Measurements from ENCODE around the gene CD99L2.

CD99L2 gene

DNA sequence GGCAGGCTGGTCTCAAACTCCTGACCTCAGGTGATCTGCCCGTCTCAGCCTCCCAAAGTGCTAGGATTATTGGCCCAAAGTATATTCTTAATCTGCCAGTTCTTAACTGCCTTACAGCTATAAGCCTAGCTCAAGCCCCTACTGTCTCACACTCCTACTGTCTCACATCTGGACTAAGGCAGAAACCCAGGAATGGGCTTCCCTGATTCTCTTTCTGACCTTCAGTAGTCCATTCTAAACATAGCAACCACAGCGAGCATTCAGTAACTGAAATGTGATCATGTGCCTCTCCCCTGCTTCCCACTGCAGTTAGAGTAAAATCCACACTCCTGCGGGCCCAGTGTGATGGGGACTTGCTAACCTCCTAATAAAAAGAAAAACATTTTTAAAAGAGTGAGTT lies 146.3 kb downstream of the CD99L2 start:
- TF ChIP-seq, protein P1, sequence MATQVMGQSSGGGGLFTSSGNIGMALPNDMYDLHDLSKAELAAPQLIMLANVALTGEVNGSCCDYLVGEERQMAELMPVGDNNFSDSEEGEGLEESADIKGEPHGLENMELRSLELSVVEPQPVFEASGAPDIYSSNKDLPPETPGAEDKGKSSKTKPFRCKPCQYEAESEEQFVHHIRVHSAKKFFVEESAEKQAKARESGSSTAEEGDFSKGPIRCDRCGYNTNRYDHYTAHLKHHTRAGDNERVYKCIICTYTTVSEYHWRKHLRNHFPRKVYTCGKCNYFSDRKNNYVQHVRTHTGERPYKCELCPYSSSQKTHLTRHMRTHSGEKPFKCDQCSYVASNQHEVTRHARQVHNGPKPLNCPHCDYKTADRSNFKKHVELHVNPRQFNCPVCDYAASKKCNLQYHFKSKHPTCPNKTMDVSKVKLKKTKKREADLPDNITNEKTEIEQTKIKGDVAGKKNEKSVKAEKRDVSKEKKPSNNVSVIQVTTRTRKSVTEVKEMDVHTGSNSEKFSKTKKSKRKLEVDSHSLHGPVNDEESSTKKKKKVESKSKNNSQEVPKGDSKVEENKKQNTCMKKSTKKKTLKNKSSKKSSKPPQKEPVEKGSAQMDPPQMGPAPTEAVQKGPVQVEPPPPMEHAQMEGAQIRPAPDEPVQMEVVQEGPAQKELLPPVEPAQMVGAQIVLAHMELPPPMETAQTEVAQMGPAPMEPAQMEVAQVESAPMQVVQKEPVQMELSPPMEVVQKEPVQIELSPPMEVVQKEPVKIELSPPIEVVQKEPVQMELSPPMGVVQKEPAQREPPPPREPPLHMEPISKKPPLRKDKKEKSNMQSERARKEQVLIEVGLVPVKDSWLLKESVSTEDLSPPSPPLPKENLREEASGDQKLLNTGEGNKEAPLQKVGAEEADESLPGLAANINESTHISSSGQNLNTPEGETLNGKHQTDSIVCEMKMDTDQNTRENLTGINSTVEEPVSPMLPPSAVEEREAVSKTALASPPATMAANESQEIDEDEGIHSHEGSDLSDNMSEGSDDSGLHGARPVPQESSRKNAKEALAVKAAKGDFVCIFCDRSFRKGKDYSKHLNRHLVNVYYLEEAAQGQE (IDR thresholded peaks at IDR 0.05; ENCODE audit: insufficient read depth in 1 of 2, low read depth in 2 of 2, low read length in 2 of 2) = no peak
- TF ChIP-seq POLR2AphosphoS5 (IDR thresholded peaks at IDR 0.05; ENCODE audit: low read depth, low read length) = no peak
- TF ChIP-seq FOXP2 (optimal IDR thresholded peaks at IDR 0.05; ENCODE audit: borderline replicate concordance, extremely low read depth, extremely low read length, insufficient read depth) = no peak
- TF ChIP-seq SIN3A (IDR thresholded peaks at IDR 0.05; ENCODE audit: borderline replicate concordance, insufficient read depth, low read length) = no peak
- TF ChIP-seq TAF1 (IDR thresholded peaks at IDR 0.05; ENCODE audit: borderline replicate concordance, insufficient read depth, low read length) = no peak

DNA sequence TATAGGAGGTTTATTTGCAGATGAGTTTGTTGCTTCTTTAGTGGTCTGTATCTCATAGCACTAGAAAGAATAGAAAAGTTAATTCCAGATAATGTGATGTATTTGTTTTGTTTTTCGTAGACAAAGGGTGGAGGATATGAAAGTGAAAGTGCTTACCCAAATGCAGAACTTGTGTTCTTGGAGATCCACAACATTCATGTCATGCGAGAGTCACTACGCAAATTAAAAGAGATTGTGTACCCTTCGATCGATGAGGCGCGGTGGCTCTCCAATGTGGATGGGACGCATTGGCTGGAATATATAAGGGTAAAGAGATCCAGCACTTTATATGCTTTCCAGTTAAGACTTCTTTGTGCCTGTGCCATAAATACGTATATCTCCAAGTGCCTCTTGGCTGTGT lies 162.0 kb downstream of the CD99L2 start:
- no peak for TF ChIP-seq SIN3A (IDR thresholded peaks at IDR 0.05; ENCODE audit: borderline replicate concordance, insufficient read depth, low read length)
- no peak for TF ChIP-seq POLR2AphosphoS5 (IDR thresholded peaks at IDR 0.05; ENCODE audit: low read depth, low read length)
- TF ChIP-seq, protein P1 (IDR thresholded peaks at IDR 0.05; ENCODE audit: insufficient read depth in 1 of 2, low read depth in 2 of 2, low read length in 2 of 2) = no peak
- TF ChIP-seq FOXP2 (optimal IDR thresholded peaks at IDR 0.05; ENCODE audit: borderline replicate concordance, extremely low read depth, extremely low read length, insufficient read depth) = no peak
- TF ChIP-seq TAF1 (IDR thresholded peaks at IDR 0.05; ENCODE audit: borderline replicate concordance, insufficient read depth, low read length) = no peak

GRCh38 chrX:150731795-150732194 lies 166.7 kb downstream of the CD99L2 start:
- no peak for TF ChIP-seq SIN3A (IDR thresholded peaks at IDR 0.05; ENCODE audit: borderline replicate concordance, insufficient read depth, low read length)
- TF ChIP-seq, protein P1 (IDR thresholded peaks at IDR 0.05; ENCODE audit: insufficient read depth in 1 of 2, low read depth in 2 of 2, low read length in 2 of 2) = no peak
- no peak for TF ChIP-seq FOXP2 (optimal IDR thresholded peaks at IDR 0.05; ENCODE audit: borderline replicate concordance, extremely low read depth, extremely low read length, insufficient read depth)
- TF ChIP-seq TAF1 (IDR thresholded peaks at IDR 0.05; ENCODE audit: borderline replicate concordance, insufficient read depth, low read length) = no peak
- TF ChIP-seq POLR2AphosphoS5 (IDR thresholded peaks at IDR 0.05; ENCODE audit: low read depth, low read length) = no peak

- TF ChIP-seq SIN3A (IDR thresholded peaks at IDR 0.05; ENCODE audit: borderline replicate concordance, insufficient read depth, low read length) = no peak
- TF ChIP-seq FOXP2 (optimal IDR thresholded peaks at IDR 0.05; ENCODE audit: borderline replicate concordance, extremely low read depth, extremely low read length, insufficient read depth) = no peak
- no peak for TF ChIP-seq POLR2AphosphoS5 (IDR thresholded peaks at IDR 0.05; ENCODE audit: low read depth, low read length)
- TF ChIP-seq, protein P1 (IDR thresholded peaks at IDR 0.05; ENCODE audit: insufficient read depth in 1 of 2, low read depth in 2 of 2, low read length in 2 of 2) = no peak
- no peak for TF ChIP-seq TAF1 (IDR thresholded peaks at IDR 0.05; ENCODE audit: borderline replicate concordance, insufficient read depth, low read length)
Observed at GRCh38 chrX:150730719-150731118, 167.7 kb downstream of the CD99L2 start.

DNA sequence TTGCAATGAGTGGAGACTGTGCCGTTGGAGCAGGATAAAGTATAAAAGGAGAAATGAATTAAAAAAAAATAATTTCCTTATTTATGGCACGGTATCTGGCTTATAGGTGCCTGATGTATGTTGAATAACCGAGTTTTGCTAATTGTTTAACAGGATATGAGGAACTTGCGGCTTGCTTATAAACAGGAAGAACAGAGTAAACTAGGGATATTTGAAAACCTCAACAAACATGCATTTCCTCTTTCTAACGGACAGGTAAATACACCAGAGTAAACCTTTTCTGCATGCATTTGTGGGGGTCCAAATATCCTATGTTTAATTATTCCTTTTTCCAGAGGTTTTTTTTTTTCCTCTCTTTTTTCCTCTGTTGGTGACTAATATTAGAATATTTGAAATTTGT lies 168.5 kb downstream of the CD99L2 start:
- no peak for TF ChIP-seq TAF1 (IDR thresholded peaks at IDR 0.05; ENCODE audit: borderline replicate concordance, insufficient read depth, low read length)
- no peak for TF ChIP-seq SIN3A (IDR thresholded peaks at IDR 0.05; ENCODE audit: borderline replicate concordance, insufficient read depth, low read length)
- TF ChIP-seq FOXP2 (optimal IDR thresholded peaks at IDR 0.05; ENCODE audit: borderline replicate concordance, extremely low read depth, extremely low read length, insufficient read depth) = no peak
